ENCODE measurements around the gene LRMDA. TPM values are rescaled to one million over a fixed set of nuclear protein-coding genes. Genes with fewer than 3 reads are reported as not detected.

LRMDA gene
- total RNA-seq, 1 donor = 32.6 TPM

GRCh38 chr10:76382381-76382851 lies 951.0 kb downstream of the LRMDA start:
- no peak for DNase-seq (ENCODE audit: low read depth in 2 of 3, low spot score in 2 of 3)

- DNase-seq (ENCODE audit: low read depth in 2 of 3, low spot score in 2 of 3) = no peak
Measured at GRCh38 chr10:76388321-76389023, 957.0 kb downstream of the LRMDA start.

GRCh38 chr10:76393875-76394706 lies 962.7 kb downstream of the LRMDA start:
- DNase-seq (ENCODE audit: low read depth in 2 of 3, low spot score in 2 of 3) = no peak

GRCh38 chr10:76394707-76395042 lies 963.3 kb downstream of the LRMDA start:
- no peak for DNase-seq (ENCODE audit: low read depth in 2 of 3, low spot score in 2 of 3)

GRCh38 chr10:76395251-76395650 lies 963.8 kb downstream of the LRMDA start:
- DNase-seq (ENCODE audit: low read depth in 2 of 3, low spot score in 2 of 3) = no peak

- DNase-seq (ENCODE audit: low read depth in 2 of 3, low spot score in 2 of 3) = no peak
Measured at GRCh38 chr10:76396134-76396533, 964.7 kb downstream of the LRMDA start.

GRCh38 chr10:76397181-76398042 lies 966.0 kb downstream of the LRMDA start:
- no peak for DNase-seq (ENCODE audit: low read depth in 2 of 3, low spot score in 2 of 3)

- DNase-seq (ENCODE audit: low read depth in 2 of 3, low spot score in 2 of 3) = no peak
Measured at GRCh38 chr10:76398043-76398710, 966.8 kb downstream of the LRMDA start.

- DNase-seq (ENCODE audit: low read depth in 2 of 3, low spot score in 2 of 3) = no peak
Measured at GRCh38 chr10:76399226-76399625, 967.8 kb downstream of the LRMDA start.

- no peak for DNase-seq (ENCODE audit: low read depth in 2 of 3, low spot score in 2 of 3)
Measured at GRCh38 chr10:76401006-76401405, 969.6 kb downstream of the LRMDA start.

GRCh38 chr10:76403912-76404311 lies 972.5 kb downstream of the LRMDA start:
- peak in 1 of 3 donors; percentile 2 for DNase-seq (ENCODE audit: low read depth in 2 of 3, low spot score in 2 of 3)

GRCh38 chr10:76404531-76404930 lies 973.1 kb downstream of the LRMDA start:
- no peak for DNase-seq (ENCODE audit: low read depth in 2 of 3, low spot score in 2 of 3)

GRCh38 chr10:76405922-76406321 lies 974.5 kb downstream of the LRMDA start:
- no peak for DNase-seq (ENCODE audit: low read depth in 2 of 3, low spot score in 2 of 3)

- DNase-seq (ENCODE audit: low read depth in 2 of 3, low spot score in 2 of 3) = no peak
Measured at GRCh38 chr10:76408646-76409045, 977.2 kb downstream of the LRMDA start.

GRCh38 chr10:76411729-76412435 lies 980.5 kb downstream of the LRMDA start:
- DNase-seq (ENCODE audit: low read depth in 2 of 3, low spot score in 2 of 3) = no peak

- no peak for DNase-seq (ENCODE audit: low read depth in 2 of 3, low spot score in 2 of 3)
Measured at GRCh38 chr10:76415554-76415953, 984.1 kb downstream of the LRMDA start.

- DNase-seq (ENCODE audit: low read depth in 2 of 3, low spot score in 2 of 3) = no peak
Measured at GRCh38 chr10:76416642-76417041, 985.2 kb downstream of the LRMDA start.

GRCh38 chr10:76420725-76421124 lies 989.3 kb downstream of the LRMDA start:
- no peak for DNase-seq (ENCODE audit: low read depth in 2 of 3, low spot score in 2 of 3)

- no peak for DNase-seq (ENCODE audit: low read depth in 2 of 3, low spot score in 2 of 3)
Measured at GRCh38 chr10:76422769-76423168, 991.3 kb downstream of the LRMDA start.
